Fibroblast of lung (primary cell): ENCODE results near the gene ITPKB. TPM values are rescaled to one million over a fixed set of nuclear protein-coding genes. Genes with fewer than 3 reads are reported as not detected.

Source experiments
- DNase-seq, 2 donors: peaks; one replicate each; pipeline versions ENCODE4 v3.0.0 to v3.0.0-alpha.2; 2010; ENCODE audit warnings: low read depth in 2 of 2
- H2AFZ ChIP-seq: 2 replicates; pipeline ENCODE4 v1.5.1; 2012; ENCODE audit warnings: low read length, control low read depth, inconsistent platforms
- H3K27ac ChIP-seq: 2 replicates; pipeline ENCODE4 v1.5.1; 2011; ENCODE audit warnings: low read length, control low read depth; ENCODE audit not compliant: insufficient read depth
- H3K27me3 ChIP-seq: 2 replicates; pipeline ENCODE4 v1.5.1; 2011; ENCODE audit warnings: mild to moderate bottlenecking, low read length; ENCODE audit not compliant: control insufficient read depth, insufficient read depth
- H3K36me3 ChIP-seq: 2 replicates; pipeline ENCODE4 v1.5.1; 2011; ENCODE audit warnings: low read length; ENCODE audit not compliant: control insufficient read depth, insufficient read depth
- H3K4me1 ChIP-seq: 2 replicates; pipeline ENCODE4 v1.5.1; 2011; ENCODE audit warnings: low read length; ENCODE audit not compliant: control insufficient read depth, insufficient read depth; ENCODE audit errors: extremely low read depth
- H3K4me2 ChIP-seq: 2 replicates; pipeline ENCODE4 v1.5.1; 2011; ENCODE audit warnings: low read length, control low read depth; ENCODE audit not compliant: insufficient read depth; ENCODE audit errors: extremely low read depth
- H3K4me3 ChIP-seq, 4 experiments: fragments of 200-600 bp in 1 of 4; sonication (generic) in 1 of 4; replicated peaks in 1 of 4; 2 replicates each; pipeline ENCODE4 v1.5.1; 2011 to 2016; ENCODE audit warnings: low read length in 4 of 4, low read depth in 3 of 4, mild to moderate bottlenecking in 3 of 4, control low read depth in 2 of 4, inconsistent platforms in 1 of 4, mixed read lengths in 1 of 4; ENCODE audit not compliant: insufficient read depth in 1 of 4; ENCODE audit errors: control extremely low read depth in 1 of 4
- H3K79me2 ChIP-seq: 2 replicates; pipeline ENCODE4 v1.5.1; 2012; ENCODE audit warnings: mild to moderate bottlenecking, low read length, inconsistent platforms; ENCODE audit not compliant: control insufficient read depth, insufficient read depth
- H3K9ac ChIP-seq: 2 replicates; pipeline ENCODE4 v1.5.1; 2011; ENCODE audit warnings: mild to moderate bottlenecking, low read length, control low read depth; ENCODE audit not compliant: insufficient read depth
- H3K9me3 ChIP-seq: 2 replicates; pipeline ENCODE4 v1.5.1; 2012; ENCODE audit warnings: low read depth, low read length; ENCODE audit not compliant: control insufficient read depth, insufficient read depth
- H4K20me1 ChIP-seq: 2 replicates; pipeline ENCODE4 v1.5.1; 2011; ENCODE audit warnings: low read length; ENCODE audit not compliant: control insufficient read depth, insufficient read depth; ENCODE audit errors: extremely low read depth
- CTCF ChIP-seq, 2 donors: IDR thresholded peaks in 1 of 2; conservative IDR thresholded peaks in 1 of 2; 1 replicate in 1 of 2; 2 replicates in 1 of 2; pipeline ENCODE4 v1.5.1; 2011 to 2012; ENCODE audit warnings: low read length in 2 of 2, control low read depth in 1 of 2, inconsistent platforms in 1 of 2, low read depth in 1 of 2, mild to moderate bottlenecking in 1 of 2
- EZH2 ChIP-seq: IDR thresholded peaks from 2 replicates; pipeline ENCODE4 v1.5.1; 2012; ENCODE audit warnings: low read length, control low read depth, mild to moderate bottlenecking; ENCODE audit errors: missing control alignments
- polyA plus RNA-seq, 2 donors: library from polyadenylated mRNA; depleted of rRNA in 1 of 2; stranded (reverse) in 1 of 2; unstranded in 1 of 2; fragments of >200 nt; gene quantifications; 2 replicates each; pipeline ENCODE4 v1.2.1, GENCODE V29; 2011 to 2012; ENCODE audit warnings: missing spikeins in 1 of 2
- total RNA-seq: library from RNA; depleted of rRNA; stranded (reverse); fragments of >200 nt; gene quantifications from 2 replicates; pipeline ENCODE4 v1.2.1, GENCODE V29; 2014

ITPKB gene
- total and polyA plus RNA-seq, 2 donors (not counting 1 experiment from before 2014, with no cell fraction given) = 10.2 to 32.4 TPM

- Histone ChIP-seq H4K20me1 (no peaks in the 10 kb centered on the region), H3K79me2 (no peaks in the 10 kb centered on the region), H3K9ac (no peak overlapping the region), H3K9me3 (no peaks in the 10 kb centered on the region), H3K4me3 (no peak overlapping the region), H3K36me3 (no peaks in the 10 kb centered on the region), H3K27ac (no peak overlapping the region), H3K27me3 (peaks cover 6% of the 10 kb centered on the region), H2AFZ (no peak overlapping the region), H3K4me1 (no peaks in the 10 kb centered on the region), H3K4me2 (no peak overlapping the region)
- no peak for DNase-seq
- TF ChIP-seq EZH2 = no peak
- TF ChIP-seq CTCF (conservative IDR thresholded peaks at IDR 0.05 in 1 of 2, IDR thresholded peaks at IDR 0.05 in 1 of 2; ENCODE audit: low read depth in 1 of 2, low read length in 2 of 2) = no peak
Measured at GRCh38 chr1:226611301-226611700, 127.8 kb downstream of the ITPKB start.

GRCh38 chr1:226610671-226611070 is 128.4 kb downstream of the ITPKB start:
- TF ChIP-seq CTCF (conservative IDR thresholded peaks at IDR 0.05 in 1 of 2, IDR thresholded peaks at IDR 0.05 in 1 of 2; ENCODE audit: low read depth in 1 of 2, low read length in 2 of 2) = no peak
- TF ChIP-seq EZH2 = no peak
- H4K20me1 ChIP-seq = no peaks in the 10 kb centered on the region
- no peak overlapping the region for H2AFZ ChIP-seq
- H3K9ac ChIP-seq = no peak overlapping the region
- no peaks in the 10 kb centered on the region for H3K79me2 ChIP-seq
- peaks cover 6% of the 10 kb centered on the region for H3K27me3 ChIP-seq
- H3K9me3 ChIP-seq = no peaks in the 10 kb centered on the region
- no peaks in the 10 kb centered on the region for H3K4me1 ChIP-seq
- no peak overlapping the region for H3K27ac ChIP-seq
- DNase-seq = no peak
- H3K36me3 ChIP-seq = no peaks in the 10 kb centered on the region
- no peak overlapping the region for H3K4me2 ChIP-seq
- H3K4me3 ChIP-seq = no peak overlapping the region

- H3K4me1 ChIP-seq = no peaks in the 10 kb centered on the region
- DNase-seq = no peak
- H3K36me3 ChIP-seq = no peaks in the 10 kb centered on the region
- H3K4me2 ChIP-seq = no peak overlapping the region
- H3K27ac ChIP-seq = no peak overlapping the region
- H2AFZ ChIP-seq = no peak overlapping the region
- H3K9ac ChIP-seq = no peak overlapping the region
- TF ChIP-seq CTCF (conservative IDR thresholded peaks at IDR 0.05 in 1 of 2, IDR thresholded peaks at IDR 0.05 in 1 of 2; ENCODE audit: low read depth in 1 of 2, low read length in 2 of 2) (no peak), EZH2 (no peak)
- H3K27me3 ChIP-seq = peaks cover 3% of the 10 kb centered on the region
- no peak overlapping the region for H3K4me3 ChIP-seq
- no peaks in the 10 kb centered on the region for H4K20me1 ChIP-seq
- H3K9me3 ChIP-seq = no peaks in the 10 kb centered on the region
- no peaks in the 10 kb centered on the region for H3K79me2 ChIP-seq
Measured at GRCh38 chr1:226609836-226610455, 129.1 kb downstream of the ITPKB start.
